ENCODE results near the gene KRT72. TPM values are rescaled to one million over a fixed set of nuclear protein-coding genes. Genes with fewer than 3 reads are reported as not detected.

The KRT72 gene
- total and polyA plus RNA-seq, 2 experiments from 2014 or later = not detected

DNA sequence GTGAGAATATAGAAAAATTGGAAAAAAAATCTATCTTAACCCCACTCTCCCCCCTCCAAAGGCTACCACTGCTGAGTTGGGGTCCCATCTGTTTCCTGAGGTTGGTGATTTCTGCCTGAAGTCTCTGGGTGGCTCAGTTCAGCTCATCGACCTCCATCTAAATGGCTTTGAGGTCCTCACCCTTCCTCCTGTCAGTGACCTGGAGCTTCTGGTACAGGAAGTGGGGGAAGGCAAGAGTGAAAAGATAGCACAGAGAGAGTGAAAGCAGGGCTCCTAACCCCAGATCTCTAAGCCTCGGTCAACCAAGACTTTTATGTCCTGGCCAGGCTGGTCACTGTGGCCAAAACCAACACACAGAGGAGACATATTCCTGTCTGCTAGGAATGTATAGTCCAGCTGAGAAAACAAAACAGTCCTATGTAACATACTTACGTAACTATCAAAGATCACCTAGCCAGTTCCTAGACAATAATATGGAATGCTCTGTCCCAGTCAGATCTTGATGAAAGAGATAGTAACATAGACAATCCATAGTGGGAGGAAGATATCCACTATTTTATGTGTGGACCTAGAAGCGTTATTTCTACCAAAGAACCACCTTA lies 29.4 kb upstream of the KRT72 start:
- no peaks in the 10 kb centered on the region for H3K79me2 ChIP-seq (replicated peaks; ENCODE audit: insufficient read depth)
- no peak overlapping the region for H3K4me3 Mint-ChIP-seq
- H3K27me3 Mint-ChIP-seq (ENCODE audit: insufficient read depth, low read depth, poor library complexity) = peaks cover 5% of the 10 kb centered on the region
- ATAC-seq = no peak
- no peaks in the 10 kb centered on the region for H3K9me3 Mint-ChIP-seq
- no peaks in the 10 kb centered on the region for H3K36me3 ChIP-seq (ENCODE audit: insufficient read depth)
- no peaks in the 10 kb centered on the region for H3K27me3 ChIP-seq (ENCODE audit: insufficient read depth)
- H3K4me2 ChIP-seq = no peak overlapping the region
- H3F3A ChIP-seq (replicated peaks; ENCODE audit: low read depth) = no peaks in the 10 kb centered on the region
- no peak for DNase-seq (ENCODE audit: low spot score)
- no peak overlapping the region for H3K27ac Mint-ChIP-seq
- no peaks in the 10 kb centered on the region for H3K36me3 Mint-ChIP-seq (ENCODE audit: low read depth)
- H3K27ac ChIP-seq (ENCODE audit: low read depth) = no peak overlapping the region
- peaks cover 4% of the 10 kb centered on the region for H3K4me1 Mint-ChIP-seq
- H4K20me1 ChIP-seq (replicated peaks; ENCODE audit: insufficient read depth) = no peaks in the 10 kb centered on the region
- no peak overlapping the region for H3K4me3 ChIP-seq
- no peak overlapping the region for H2AFZ ChIP-seq
- no peaks in the 10 kb centered on the region for H3K9me2 ChIP-seq (ENCODE audit: insufficient read depth)
- H3K4me1 ChIP-seq (ENCODE audit: insufficient read depth) = no peaks in the 10 kb centered on the region
- TF ChIP-seq JUNB (IDR thresholded peaks at IDR 0.05; ENCODE audit: unreplicated experiment) (no peak), EZH2 (IDR thresholded peaks at IDR 0.05; ENCODE audit: low read depth, unreplicated experiment) (no peak), NANOG (IDR thresholded peaks at IDR 0.05; ENCODE audit: borderline replicate concordance) (no peak), POLR2AphosphoS5 (IDR thresholded peaks at IDR 0.05; ENCODE audit: low read depth) (no peak), STAT1 (IDR thresholded peaks at IDR 0.05; ENCODE audit: unreplicated experiment) (no peak), EZH2phosphoT487 (IDR thresholded peaks at IDR 0.05; ENCODE audit: unreplicated experiment) (no peak), CREB1 (CRISPR knock-in tag; IDR thresholded peaks at IDR 0.05; ENCODE audit: low read depth) (no peak), ZNF114 (CRISPR knock-in tag; IDR thresholded peaks at IDR 0.05) (no peak), ZNF331 (CRISPR knock-in tag; IDR thresholded peaks at IDR 0.05; ENCODE audit: low read depth) (no peak)
- TF ChIP-seq, protein P1, sequence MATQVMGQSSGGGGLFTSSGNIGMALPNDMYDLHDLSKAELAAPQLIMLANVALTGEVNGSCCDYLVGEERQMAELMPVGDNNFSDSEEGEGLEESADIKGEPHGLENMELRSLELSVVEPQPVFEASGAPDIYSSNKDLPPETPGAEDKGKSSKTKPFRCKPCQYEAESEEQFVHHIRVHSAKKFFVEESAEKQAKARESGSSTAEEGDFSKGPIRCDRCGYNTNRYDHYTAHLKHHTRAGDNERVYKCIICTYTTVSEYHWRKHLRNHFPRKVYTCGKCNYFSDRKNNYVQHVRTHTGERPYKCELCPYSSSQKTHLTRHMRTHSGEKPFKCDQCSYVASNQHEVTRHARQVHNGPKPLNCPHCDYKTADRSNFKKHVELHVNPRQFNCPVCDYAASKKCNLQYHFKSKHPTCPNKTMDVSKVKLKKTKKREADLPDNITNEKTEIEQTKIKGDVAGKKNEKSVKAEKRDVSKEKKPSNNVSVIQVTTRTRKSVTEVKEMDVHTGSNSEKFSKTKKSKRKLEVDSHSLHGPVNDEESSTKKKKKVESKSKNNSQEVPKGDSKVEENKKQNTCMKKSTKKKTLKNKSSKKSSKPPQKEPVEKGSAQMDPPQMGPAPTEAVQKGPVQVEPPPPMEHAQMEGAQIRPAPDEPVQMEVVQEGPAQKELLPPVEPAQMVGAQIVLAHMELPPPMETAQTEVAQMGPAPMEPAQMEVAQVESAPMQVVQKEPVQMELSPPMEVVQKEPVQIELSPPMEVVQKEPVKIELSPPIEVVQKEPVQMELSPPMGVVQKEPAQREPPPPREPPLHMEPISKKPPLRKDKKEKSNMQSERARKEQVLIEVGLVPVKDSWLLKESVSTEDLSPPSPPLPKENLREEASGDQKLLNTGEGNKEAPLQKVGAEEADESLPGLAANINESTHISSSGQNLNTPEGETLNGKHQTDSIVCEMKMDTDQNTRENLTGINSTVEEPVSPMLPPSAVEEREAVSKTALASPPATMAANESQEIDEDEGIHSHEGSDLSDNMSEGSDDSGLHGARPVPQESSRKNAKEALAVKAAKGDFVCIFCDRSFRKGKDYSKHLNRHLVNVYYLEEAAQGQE (IDR thresholded peaks at IDR 0.05; ENCODE audit: unreplicated experiment) = no peak
- TF ChIP-seq, protein P2, sequence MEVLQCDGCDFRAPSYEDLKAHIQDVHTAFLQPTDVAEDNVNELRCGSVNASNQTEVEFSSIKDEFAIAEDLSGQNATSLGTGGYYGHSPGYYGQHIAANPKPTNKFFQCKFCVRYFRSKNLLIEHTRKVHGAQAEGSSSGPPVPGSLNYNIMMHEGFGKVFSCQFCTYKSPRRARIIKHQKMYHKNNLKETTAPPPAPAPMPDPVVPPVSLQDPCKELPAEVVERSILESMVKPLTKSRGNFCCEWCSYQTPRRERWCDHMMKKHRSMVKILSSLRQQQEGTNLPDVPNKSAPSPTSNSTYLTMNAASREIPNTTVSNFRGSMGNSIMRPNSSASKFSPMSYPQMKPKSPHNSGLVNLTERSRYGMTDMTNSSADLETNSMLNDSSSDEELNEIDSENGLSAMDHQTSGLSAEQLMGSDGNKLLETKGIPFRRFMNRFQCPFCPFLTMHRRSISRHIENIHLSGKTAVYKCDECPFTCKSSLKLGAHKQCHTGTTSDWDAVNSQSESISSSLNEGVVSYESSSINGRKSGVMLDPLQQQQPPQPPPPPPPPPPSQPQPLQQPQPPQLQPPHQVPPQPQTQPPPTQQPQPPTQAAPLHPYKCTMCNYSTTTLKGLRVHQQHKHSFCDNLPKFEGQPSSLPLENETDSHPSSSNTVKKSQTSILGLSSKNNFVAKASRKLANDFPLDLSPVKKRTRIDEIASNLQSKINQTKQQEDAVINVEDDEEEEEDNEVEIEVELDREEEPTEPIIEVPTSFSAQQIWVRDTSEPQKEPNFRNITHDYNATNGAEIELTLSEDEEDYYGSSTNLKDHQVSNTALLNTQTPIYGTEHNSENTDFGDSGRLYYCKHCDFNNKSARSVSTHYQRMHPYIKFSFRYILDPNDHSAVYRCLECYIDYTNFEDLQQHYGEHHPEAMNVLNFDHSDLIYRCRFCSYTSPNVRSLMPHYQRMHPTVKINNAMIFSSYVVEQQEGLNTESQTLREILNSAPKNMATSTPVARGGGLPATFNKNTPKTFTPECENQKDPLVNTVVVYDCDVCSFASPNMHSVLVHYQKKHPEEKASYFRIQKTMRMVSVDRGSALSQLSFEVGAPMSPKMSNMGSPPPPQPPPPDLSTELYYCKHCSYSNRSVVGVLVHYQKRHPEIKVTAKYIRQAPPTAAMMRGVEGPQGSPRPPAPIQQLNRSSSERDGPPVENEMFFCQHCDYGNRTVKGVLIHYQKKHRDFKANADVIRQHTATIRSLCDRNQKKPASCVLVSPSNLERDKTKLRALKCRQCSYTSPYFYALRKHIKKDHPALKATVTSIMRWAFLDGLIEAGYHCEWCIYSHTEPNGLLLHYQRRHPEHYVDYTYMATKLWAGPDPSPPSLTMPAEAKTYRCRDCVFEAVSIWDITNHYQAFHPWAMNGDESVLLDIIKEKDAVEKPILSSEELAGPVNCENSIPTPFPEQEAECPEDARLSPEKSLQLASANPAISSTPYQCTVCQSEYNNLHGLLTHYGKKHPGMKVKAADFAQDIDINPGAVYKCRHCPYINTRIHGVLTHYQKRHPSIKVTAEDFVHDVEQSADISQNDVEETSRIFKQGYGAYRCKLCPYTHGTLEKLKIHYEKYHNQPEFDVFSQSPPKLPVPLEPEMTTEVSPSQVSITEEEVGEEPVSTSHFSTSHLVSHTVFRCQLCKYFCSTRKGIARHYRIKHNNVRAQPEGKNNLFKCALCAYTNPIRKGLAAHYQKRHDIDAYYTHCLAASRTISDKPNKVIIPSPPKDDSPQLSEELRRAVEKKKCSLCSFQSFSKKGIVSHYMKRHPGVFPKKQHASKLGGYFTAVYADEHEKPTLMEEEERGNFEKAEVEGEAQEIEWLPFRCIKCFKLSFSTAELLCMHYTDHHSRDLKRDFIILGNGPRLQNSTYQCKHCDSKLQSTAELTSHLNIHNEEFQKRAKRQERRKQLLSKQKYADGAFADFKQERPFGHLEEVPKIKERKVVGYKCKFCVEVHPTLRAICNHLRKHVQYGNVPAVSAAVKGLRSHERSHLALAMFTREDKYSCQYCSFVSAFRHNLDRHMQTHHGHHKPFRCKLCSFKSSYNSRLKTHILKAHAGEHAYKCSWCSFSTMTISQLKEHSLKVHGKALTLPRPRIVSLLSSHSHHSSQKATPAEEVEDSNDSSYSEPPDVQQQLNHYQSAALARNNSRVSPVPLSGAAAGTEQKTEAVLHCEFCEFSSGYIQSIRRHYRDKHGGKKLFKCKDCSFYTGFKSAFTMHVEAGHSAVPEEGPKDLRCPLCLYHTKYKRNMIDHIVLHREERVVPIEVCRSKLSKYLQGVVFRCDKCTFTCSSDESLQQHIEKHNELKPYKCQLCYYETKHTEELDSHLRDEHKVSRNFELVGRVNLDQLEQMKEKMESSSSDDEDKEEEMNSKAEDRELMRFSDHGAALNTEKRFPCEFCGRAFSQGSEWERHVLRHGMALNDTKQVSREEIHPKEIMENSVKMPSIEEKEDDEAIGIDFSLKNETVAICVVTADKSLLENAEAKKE (CRISPR knock-in tag; IDR thresholded peaks at IDR 0.05) = no peak
- TF ChIP-seq, protein P3, sequence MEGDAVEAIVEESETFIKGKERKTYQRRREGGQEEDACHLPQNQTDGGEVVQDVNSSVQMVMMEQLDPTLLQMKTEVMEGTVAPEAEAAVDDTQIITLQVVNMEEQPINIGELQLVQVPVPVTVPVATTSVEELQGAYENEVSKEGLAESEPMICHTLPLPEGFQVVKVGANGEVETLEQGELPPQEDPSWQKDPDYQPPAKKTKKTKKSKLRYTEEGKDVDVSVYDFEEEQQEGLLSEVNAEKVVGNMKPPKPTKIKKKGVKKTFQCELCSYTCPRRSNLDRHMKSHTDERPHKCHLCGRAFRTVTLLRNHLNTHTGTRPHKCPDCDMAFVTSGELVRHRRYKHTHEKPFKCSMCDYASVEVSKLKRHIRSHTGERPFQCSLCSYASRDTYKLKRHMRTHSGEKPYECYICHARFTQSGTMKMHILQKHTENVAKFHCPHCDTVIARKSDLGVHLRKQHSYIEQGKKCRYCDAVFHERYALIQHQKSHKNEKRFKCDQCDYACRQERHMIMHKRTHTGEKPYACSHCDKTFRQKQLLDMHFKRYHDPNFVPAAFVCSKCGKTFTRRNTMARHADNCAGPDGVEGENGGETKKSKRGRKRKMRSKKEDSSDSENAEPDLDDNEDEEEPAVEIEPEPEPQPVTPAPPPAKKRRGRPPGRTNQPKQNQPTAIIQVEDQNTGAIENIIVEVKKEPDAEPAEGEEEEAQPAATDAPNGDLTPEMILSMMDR (conservative IDR thresholded peaks at IDR 0.05; ENCODE audit: low read depth in 2 of 2) = no peak
- TF ChIP-seq, protein P4, sequence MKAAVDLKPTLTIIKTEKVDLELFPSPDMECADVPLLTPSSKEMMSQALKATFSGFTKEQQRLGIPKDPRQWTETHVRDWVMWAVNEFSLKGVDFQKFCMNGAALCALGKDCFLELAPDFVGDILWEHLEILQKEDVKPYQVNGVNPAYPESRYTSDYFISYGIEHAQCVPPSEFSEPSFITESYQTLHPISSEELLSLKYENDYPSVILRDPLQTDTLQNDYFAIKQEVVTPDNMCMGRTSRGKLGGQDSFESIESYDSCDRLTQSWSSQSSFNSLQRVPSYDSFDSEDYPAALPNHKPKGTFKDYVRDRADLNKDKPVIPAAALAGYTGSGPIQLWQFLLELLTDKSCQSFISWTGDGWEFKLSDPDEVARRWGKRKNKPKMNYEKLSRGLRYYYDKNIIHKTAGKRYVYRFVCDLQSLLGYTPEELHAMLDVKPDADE (IDR thresholded peaks at IDR 0.05) = no peak

All from GM23338 (cell line).